Stimulated activated effector memory CD8-positive, alpha-beta T cell treated with anti-CD3 and anti-CD28 coated beads, Interleukin-12 subunit alpha, Interleukin-12 subunit beta, amount 100 ng/mL, for 72 hours (primary cell): ENCODE data around the gene GALNT2.
A peak's percentile ranks its signal among the peaks of the same experiment; 100 is the strongest.

ENCODE experiments used
- ATAC-seq: fragments of 150-1000 bp; cut with Tn5 transposase; 2 replicates; pipeline ENCODE4 v1.10.0; 2021
- DNase-seq, 2 donors: peaks; one replicate each; pipeline ENCODE4 v3.0.0; 2021 to 2022; ENCODE audit warnings: low spot score in 2 of 2
- H3K27ac Mint-ChIP-seq: one replicate; pipeline ENCODE4 v1.8.0; 2022; ENCODE audit warnings: mild to moderate bottlenecking, mixed read lengths
- H3K36me3 Mint-ChIP-seq: one replicate; pipeline ENCODE4 v1.8.0; 2022; ENCODE audit warnings: mild to moderate bottlenecking, mixed read lengths
- H3K4me1 Mint-ChIP-seq: one replicate; pipeline ENCODE4 v1.8.0; 2022; ENCODE audit warnings: mixed read lengths
- H3K4me3 Mint-ChIP-seq: one replicate; pipeline ENCODE4 v1.8.0; 2022; ENCODE audit warnings: mild to moderate bottlenecking, mixed read lengths
- H3K9me3 Mint-ChIP-seq: one replicate; pipeline ENCODE4 v1.8.0; 2022; ENCODE audit warnings: mixed read lengths

GALNT2 gene

DNA sequence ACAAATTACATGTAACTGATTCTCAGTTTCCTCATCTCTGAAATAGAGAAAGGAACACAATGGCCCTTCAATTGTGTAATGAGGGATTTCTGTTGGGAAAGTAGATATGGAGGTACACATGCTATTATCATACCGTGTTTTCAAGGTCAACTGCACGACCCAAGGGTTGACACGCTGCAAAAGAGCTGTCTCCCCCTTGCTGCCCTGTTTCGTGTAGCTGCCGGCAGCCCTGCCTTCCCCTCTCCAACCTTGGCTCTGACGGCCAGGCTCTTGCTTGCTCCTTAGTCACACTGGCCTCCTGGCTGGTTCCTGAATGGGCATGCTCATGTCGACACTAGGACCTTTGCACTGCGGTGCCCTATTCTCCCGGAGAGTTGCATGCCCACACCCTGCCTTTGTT is 134.4 kb downstream of the GALNT2 start:
- Mint-ChIP-seq H3K9me3 (no peaks in the 10 kb centered on the region), H3K27ac (peak overlapping the region; percentile 57), H3K4me1 (peaks cover 14% of the 10 kb centered on the region), H3K4me3 (no peak overlapping the region), H3K36me3 (peaks cover 22% of the 10 kb centered on the region)
- DNase-seq (no peak), ATAC-seq (no peak)

DNA sequence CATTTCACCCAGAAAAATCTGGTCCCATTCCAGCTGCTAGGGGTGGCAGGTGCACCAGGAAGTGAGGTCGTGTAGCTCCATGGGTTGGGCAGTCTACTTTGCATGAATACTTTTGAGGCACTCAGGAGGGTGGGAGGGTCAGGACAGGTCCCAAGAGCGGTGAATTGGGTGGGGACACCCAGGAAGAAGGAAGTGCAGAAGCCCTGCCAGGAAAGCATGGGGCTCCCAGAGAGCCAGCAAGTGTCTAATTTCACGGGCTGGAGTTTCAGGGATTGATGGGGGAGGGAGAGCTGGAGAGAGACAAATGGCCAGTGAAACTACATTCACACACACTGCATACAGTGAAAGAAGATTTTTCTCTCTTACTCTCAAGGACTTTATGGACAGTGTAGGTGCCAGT is 137.8 kb downstream of the GALNT2 start:
- H3K4me1 Mint-ChIP-seq = peaks cover 28% of the 10 kb centered on the region

DNA sequence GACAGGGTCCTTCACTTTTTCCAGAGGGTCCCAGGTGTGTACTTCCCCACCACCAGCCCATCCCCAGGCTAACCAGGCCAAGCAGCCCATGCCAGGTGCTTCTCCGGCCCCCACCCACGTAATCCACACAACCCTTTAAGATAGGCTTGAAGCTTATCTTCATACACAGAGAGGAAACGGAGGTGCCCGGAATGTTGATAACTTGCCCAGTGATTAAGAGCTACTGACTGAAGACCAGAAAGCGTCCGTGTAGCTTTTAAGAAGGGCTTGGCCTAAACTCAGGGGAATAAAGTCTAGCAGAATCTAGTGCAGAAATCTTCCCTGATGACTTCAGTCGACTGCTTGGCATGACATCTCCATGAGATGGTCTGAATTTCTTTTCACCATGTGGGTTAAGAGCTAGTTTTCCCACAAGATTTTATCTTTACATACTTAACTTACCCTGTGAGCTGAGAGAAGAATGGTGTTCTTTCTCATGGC is 138.7 kb downstream of the GALNT2 start:
- no peak for DNase-seq
- Mint-ChIP-seq H3K4me3 (no peak overlapping the region), H3K4me1 (peaks cover 33% of the 10 kb centered on the region), H3K36me3 (peaks cover 32% of the 10 kb centered on the region), H3K9me3 (no peaks in the 10 kb centered on the region), H3K27ac (no peak overlapping the region)
- no peak for ATAC-seq

More for the DNA sequence above, 137.8 kb downstream of the GALNT2 start:
- no peak for ATAC-seq
- Mint-ChIP-seq H3K27ac (peak overlapping the region; percentile 77), H3K4me3 (no peak overlapping the region), H3K9me3 (no peaks in the 10 kb centered on the region), H3K36me3 (peaks cover 32% of the 10 kb centered on the region)
- peak in 1 of 2 donors; percentile 37 for DNase-seq

DNA sequence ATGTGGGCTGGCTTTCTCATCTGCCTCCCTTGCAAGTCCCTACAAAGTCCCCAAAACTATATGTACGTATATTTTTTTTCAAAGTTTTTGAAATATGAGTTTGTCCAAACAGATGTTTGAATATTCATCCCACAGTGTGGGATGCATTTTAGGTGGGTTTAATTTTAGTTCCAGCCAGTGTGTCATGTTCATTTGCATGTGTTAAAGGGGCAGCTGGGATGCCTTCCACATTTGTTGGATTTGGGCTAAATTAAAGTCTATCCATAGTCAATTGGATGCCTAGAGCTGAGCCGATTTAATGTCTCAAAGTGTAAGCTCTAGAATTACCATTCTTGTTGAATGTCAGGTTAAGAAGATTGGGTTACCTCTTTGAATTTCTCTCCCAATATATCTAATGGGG is 139.2 kb downstream of the GALNT2 start:
- H3K27ac Mint-ChIP-seq = no peak overlapping the region
- no peak overlapping the region for H3K4me3 Mint-ChIP-seq
- peaks cover 35% of the 10 kb centered on the region for H3K4me1 Mint-ChIP-seq
- H3K36me3 Mint-ChIP-seq = peaks cover 32% of the 10 kb centered on the region
- no peak for ATAC-seq
- H3K9me3 Mint-ChIP-seq = no peaks in the 10 kb centered on the region
- no peak for DNase-seq

DNA sequence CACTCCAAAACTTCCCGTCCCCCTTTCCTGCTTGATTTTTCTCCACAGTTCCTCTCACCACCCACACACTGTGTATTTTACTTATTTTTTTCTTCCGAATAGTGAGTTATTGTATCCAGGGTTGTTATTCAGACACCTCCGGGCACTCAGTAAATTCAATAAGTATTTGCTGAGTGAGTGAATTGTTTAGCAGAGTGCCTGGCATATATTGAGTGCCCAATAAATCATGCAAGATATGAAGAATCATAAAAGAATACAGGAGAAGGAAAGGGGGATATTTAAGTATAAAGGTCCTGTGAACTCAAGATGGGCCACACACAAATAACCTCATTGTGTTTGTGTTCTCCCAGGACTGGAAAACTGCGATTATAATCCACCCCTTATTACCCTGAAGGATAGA is 139.9 kb downstream of the GALNT2 start:
- Mint-ChIP-seq H3K27ac (no peak overlapping the region), H3K4me1 (peaks cover 43% of the 10 kb centered on the region)
- DNase-seq = no peak

DNA sequence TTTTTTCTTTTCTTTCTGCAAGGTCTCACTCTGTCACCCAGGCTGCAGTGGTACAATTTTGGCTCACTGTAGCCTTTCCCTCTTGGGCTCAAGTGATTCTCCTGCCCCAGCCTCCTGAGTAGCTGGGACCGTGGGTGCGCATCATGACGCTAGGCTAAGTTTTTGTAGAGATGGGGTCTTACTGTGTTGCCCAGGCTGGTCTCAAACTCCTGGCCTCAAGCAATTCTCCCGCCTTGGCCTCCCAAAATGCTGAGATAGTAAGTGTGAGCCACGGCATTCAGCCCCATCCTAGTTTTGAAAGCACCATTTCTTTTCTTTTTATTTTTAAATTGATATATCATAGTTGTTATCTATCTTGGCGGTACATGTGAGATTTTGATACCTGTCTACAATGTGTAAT is 140.6 kb downstream of the GALNT2 start:
- Mint-ChIP-seq H3K4me3 (peak overlapping the region; percentile 61), H3K9me3 (no peaks in the 10 kb centered on the region), H3K27ac (peak overlapping the region; percentile 94), H3K4me1 (peaks cover 49% of the 10 kb centered on the region), H3K36me3 (peaks cover 35% of the 10 kb centered on the region)
- DNase-seq = no peak
- no peak for ATAC-seq

More for the DNA sequence above, 139.9 kb downstream of the GALNT2 start:
- Mint-ChIP-seq H3K4me3 (no peak overlapping the region), H3K9me3 (no peaks in the 10 kb centered on the region), H3K36me3 (peaks cover 32% of the 10 kb centered on the region)
- no peak for ATAC-seq

DNA sequence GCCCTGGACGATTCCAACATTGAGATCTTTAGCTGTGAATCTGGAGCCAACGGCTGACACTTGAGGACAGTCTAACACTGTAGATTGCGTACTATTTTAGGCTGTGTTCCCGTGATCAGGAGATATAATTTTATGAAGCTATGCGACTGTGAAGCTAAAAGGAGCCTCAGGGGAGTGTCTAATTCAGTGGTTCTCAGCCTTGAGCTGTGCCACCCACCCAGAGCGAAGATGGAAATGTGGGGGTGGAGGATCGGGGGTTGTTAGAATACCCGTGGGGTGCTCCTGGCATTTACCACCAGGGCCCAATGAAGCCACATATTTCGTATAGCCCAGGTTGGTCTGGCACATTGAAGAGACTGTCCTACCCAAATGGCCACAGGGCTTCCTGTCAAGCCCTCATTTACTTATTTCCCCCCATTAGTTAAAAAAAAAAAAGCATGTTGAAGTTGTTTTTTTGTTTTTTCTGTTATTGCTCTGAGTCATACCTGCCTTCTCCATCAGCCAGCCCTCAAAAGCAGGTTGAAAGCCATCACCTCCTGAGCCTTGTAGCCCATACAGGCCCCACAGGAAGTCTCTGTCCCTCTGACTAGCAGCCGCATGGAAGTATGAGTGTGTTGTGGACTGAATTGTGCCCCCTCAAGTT is 141.7 kb downstream of the GALNT2 start:
- peak overlapping the region; percentile 94 for H3K27ac Mint-ChIP-seq
- peak; percentile 33 to 81 for DNase-seq
- no peaks in the 10 kb centered on the region for H3K9me3 Mint-ChIP-seq
- peaks cover 31% of the 10 kb centered on the region for H3K36me3 Mint-ChIP-seq
- peaks cover 60% of the 10 kb centered on the region for H3K4me1 Mint-ChIP-seq
- H3K4me3 Mint-ChIP-seq = peak overlapping the region; percentile 61
- peak; percentile 89 for ATAC-seq

DNA sequence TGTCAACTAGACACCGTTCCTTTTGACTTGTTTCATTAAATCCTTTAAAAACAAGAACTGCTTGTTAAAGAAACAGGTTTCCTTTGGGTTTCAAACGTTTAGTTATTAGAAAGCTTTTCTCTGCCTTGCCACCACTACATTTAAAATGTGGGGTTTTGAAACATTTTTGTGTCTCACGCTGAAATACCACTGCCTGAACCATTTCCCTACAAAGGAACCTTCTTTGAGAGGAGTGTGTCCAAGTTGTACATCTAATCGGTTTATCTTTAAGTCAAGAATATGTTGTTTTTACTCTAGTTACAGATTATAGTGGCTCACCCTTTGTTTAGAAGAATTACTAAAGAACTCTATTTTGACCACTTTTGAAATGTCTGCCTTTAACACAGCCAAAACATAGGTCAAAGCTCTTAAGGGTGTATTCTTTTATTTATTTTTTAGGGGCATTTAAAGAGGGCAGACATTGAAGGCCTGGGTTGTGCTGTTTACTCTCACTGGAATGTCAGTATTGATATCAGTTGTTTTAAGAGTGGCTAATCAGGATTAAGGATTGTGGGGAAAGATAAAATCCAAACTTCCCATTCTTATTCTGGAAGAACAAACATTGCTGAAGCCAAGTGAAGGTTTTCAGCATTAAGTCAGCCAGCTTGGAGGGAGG is 143.4 kb downstream of the GALNT2 start:
- ATAC-seq (no peak), DNase-seq (no peak)
- peak overlapping the region; percentile 61 for H3K4me3 Mint-ChIP-seq
- H3K27ac Mint-ChIP-seq = peak overlapping the region; percentile 94
- H3K36me3 Mint-ChIP-seq = peaks cover 17% of the 10 kb centered on the region
- peaks cover 69% of the 10 kb centered on the region for H3K4me1 Mint-ChIP-seq
- H3K9me3 Mint-ChIP-seq = no peaks in the 10 kb centered on the region

DNA sequence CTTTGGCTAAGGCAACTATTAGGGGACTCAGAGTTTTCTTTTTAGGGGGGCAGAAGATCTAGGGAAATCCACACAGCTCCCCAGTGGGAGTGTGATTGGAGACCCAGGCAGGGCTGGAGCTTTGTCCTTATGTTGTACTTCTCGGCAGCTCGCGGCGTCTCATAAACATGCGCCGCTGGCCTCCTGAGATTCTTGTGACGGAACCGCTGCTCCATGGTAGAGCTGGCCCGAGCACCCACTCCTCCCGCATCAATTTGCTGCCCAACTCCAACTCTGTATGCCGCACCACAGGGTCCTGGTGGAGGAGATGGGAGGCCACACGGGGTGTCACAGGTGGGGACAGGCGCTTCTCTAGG is 143.9 kb downstream of the GALNT2 start:
- Mint-ChIP-seq H3K36me3 (peaks cover 17% of the 10 kb centered on the region), H3K4me3 (peak overlapping the region; percentile 61), H3K27ac (peak overlapping the region; percentile 94), H3K9me3 (no peaks in the 10 kb centered on the region), H3K4me1 (peaks cover 69% of the 10 kb centered on the region)
- DNase-seq (no peak), ATAC-seq (no peak)

DNA sequence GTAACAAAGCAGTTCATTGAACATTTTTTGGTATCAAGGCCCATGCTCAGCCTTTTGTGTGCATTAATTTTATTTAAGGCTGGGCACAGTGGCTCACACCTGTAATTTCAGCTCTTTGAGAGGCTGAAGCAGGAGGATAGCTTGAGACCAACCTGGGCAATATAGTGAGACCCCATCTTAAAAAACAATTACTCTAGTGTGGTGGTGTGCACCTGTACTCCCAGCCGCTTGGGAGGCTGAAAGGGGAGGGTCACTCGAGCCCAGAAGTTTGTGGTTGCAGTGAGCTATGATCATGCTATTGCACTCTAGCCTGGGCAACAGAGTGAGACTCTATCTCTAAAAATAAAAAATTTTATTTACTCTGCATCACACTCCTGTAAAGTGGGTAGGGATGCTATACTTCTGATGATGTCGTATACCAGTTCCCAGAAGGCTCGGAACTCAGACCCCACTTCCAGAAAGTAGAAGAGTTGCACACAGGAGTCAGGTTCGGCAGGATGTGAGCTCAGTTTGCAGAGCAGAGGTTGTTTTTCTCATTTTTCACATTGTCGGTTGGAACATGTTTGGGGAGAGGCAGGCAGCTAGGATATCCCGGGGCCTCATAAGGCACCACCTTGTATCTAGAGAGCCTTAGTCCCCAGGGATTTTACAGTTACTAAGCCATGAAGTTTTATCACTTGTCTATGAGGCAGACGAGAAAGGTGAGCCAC is 144.6 kb downstream of the GALNT2 start:
- H3K4me3 Mint-ChIP-seq = peak overlapping the region; percentile 47
- DNase-seq (no peak), ATAC-seq (no peak)
- peaks cover 69% of the 10 kb centered on the region for H3K4me1 Mint-ChIP-seq
- peak overlapping the region; percentile 71 for H3K27ac Mint-ChIP-seq
- no peaks in the 10 kb centered on the region for H3K9me3 Mint-ChIP-seq
- H3K36me3 Mint-ChIP-seq = peaks cover 17% of the 10 kb centered on the region

DNA sequence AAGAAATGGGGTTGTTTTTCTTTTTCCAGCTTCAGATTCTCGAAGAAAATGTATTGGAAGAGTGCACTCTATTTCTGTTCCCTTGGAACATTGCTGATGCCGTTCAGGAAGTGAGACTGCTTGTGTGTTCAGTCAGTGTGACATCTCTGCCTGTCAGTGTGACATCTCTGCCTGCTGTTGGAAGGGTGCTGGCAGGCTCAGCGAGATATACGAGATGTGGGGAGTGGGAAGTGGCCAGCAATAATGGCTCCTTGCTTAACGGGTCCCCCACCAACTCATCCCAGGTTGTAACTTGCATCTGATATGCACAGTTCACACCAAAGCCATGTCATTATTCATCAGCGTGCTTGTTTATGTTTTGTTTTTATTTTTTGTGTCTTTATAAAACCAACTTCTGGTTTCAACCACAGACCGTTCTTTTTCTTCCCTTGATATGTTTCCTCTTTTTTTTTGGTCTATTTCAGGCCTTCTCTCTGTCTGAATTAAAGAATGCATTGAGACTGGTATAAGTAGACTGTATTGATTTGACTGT is 145.4 kb downstream of the GALNT2 start:
- peak overlapping the region; percentile 47 for H3K4me3 Mint-ChIP-seq
- ATAC-seq = peak; percentile 41
- H3K4me1 Mint-ChIP-seq = peaks cover 69% of the 10 kb centered on the region
- H3K27ac Mint-ChIP-seq = peak overlapping the region; percentile 71
- no peaks in the 10 kb centered on the region for H3K9me3 Mint-ChIP-seq
- peaks cover 17% of the 10 kb centered on the region for H3K36me3 Mint-ChIP-seq
- peak in 1 of 2 donors; percentile 65 for DNase-seq

DNA sequence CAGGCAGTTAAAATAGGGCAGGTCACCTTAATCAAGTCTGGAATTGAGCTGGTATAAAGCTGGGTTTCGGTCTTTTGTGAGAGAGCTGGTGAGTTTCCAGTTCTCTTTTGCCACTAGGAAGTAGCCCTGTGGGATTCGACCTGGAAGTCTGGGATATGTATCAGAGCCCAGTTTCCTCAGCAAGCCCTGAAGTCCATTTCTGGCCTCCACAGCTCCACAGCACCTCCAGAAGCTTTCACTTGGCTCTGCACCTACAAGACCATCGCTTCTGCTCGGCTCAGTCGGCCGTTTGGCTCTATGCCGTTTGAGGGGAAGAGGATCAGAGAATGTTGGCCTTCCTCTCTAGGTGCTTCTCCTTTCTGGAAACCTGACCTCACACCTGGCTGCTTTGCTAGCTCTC is 148.0 kb downstream of the GALNT2 start:
- Mint-ChIP-seq H3K27ac (no peak overlapping the region), H3K36me3 (peaks cover 7% of the 10 kb centered on the region), H3K9me3 (no peaks in the 10 kb centered on the region), H3K4me3 (no peak overlapping the region), H3K4me1 (peaks cover 65% of the 10 kb centered on the region)
- ATAC-seq (no peak), DNase-seq (no peak)

DNA sequence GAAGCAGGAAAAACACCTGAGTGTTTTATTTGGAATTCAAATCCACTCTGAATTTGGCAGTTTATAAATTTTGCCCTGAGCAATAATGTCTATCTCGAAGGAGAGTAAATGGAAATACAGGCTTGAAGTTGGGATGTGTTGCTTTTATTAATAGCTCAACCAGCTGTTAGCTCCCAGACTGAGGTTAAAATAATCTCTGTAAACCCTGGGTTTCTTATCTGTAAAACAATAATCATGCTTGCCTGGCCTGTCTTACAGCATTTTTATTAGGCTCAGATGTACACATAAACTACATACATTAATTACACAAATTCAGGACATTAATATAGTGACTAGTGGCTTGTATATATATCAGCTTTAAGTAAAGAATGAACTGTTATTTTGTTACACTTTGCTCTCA is 148.5 kb downstream of the GALNT2 start:
- Mint-ChIP-seq H3K4me1 (peaks cover 60% of the 10 kb centered on the region), H3K27ac (no peak overlapping the region), H3K4me3 (no peak overlapping the region), H3K36me3 (peaks cover 7% of the 10 kb centered on the region), H3K9me3 (no peaks in the 10 kb centered on the region)
- no peak for ATAC-seq
- DNase-seq = no peak

DNA sequence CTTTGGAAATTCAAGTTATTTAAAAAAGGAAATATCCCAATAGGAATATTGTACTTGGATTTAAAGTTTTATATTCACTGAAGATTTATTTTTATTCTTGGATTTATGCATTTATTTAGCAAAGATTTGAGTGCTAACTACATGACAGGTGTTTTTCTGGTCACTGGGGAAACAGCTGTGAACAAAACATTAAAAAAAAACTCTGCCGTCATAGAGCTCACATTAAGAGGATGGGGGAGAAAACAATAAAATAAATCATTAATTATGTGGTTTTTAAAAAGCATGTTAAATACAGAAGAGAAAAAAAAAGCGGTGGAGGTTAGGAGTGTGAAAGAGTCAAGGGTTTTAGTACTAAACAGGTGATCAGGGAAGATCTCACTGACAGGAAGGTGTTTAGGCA is 149.9 kb downstream of the GALNT2 start:
- DNase-seq (no peak), ATAC-seq (no peak)
- Mint-ChIP-seq H3K4me1 (peaks cover 47% of the 10 kb centered on the region), H3K27ac (no peak overlapping the region), H3K36me3 (peaks cover 7% of the 10 kb centered on the region), H3K9me3 (no peaks in the 10 kb centered on the region), H3K4me3 (no peak overlapping the region)

DNA sequence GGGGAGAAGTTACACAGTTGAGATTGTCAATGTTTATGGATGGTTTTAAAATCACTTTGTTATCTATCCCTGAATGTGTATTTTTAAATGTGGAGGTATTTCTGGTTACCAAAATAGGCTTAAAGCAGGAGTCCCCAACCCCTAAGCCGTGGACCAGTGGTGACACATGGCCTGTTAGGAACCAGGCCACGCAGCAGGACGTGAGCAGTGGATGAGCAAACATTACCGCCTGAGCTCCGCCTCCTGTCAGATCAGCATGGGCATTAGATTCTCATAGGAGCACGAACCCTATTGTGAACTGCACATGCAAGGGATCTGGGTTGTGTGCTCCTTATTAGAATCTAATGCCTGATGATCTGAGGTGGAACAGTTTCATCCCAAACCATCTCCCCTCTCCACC is 151.6 kb downstream of the GALNT2 start:
- no peaks in the 10 kb centered on the region for H3K36me3 Mint-ChIP-seq
- ATAC-seq (no peak), DNase-seq (no peak)
- H3K27ac Mint-ChIP-seq = no peak overlapping the region
- H3K4me3 Mint-ChIP-seq = no peak overlapping the region
- peaks cover 45% of the 10 kb centered on the region for H3K4me1 Mint-ChIP-seq
- no peaks in the 10 kb centered on the region for H3K9me3 Mint-ChIP-seq
